Measurements from ENCODE around the gene MFAP4.

GRCh38 chr17:19347323-19348080 is 39.5 kb downstream of the MFAP4 start:
- TF ChIP-seq CTCF (IDR thresholded peaks at IDR 0.05; ENCODE audit: poor library complexity, severe bottlenecking): no peak
- TF ChIP-seq EP300 (conservative IDR thresholded peaks at IDR 0.05; ENCODE audit: poor library complexity, severe bottlenecking): no peak
- no peak for TF ChIP-seq EZH2 (IDR thresholded peaks at IDR 0.05; ENCODE audit: borderline replicate concordance, insufficient read depth, low read length, poor library complexity, severe bottlenecking)
- TF ChIP-seq RAD21 (conservative IDR thresholded peaks at IDR 0.05): no peak
- peak; percentile 39 for TF ChIP-seq POLR2AphosphoS5 (IDR thresholded peaks at IDR 0.05)
- TF ChIP-seq MXI1 (conservative IDR thresholded peaks at IDR 0.05; ENCODE audit: poor library complexity, severe bottlenecking): no peak

All from neural cell (in vitro differentiated cells).